HepG2 (cell line): ENCODE data around the gene CALCB. TPM values are rescaled to one million over a fixed set of nuclear protein-coding genes. Genes with fewer than 3 reads are reported as not detected.

Experiments used
- BHLHE40 ChIP-seq: IDR thresholded peaks from 2 replicates; pipeline ENCODE4 v1.6.1; 2011; ENCODE audit warnings: low read length, improper control_type of control experiment
- DRAP1 ChIP-seq: IDR thresholded peaks from 2 replicates; pipeline ENCODE4 v1.6.1; 2016; ENCODE audit warnings: missing genetic modification reagents, missing compliant biosample characterization
- ELF1 ChIP-seq: sonication (generic); formaldehyde crosslinking; IDR thresholded peaks from 2 replicates; pipeline ENCODE4 v1.4.0; 2020; ENCODE audit warnings: missing genetic modification reagents
- FOXA3 ChIP-seq: IDR thresholded peaks from 2 replicates; pipeline ENCODE4 v1.6.1; 2016; ENCODE audit warnings: missing genetic modification reagents, missing compliant biosample characterization
- HMG20B ChIP-seq: conservative IDR thresholded peaks from 2 replicates; pipeline ENCODE4 v1.6.1; 2016; ENCODE audit warnings: missing genetic modification reagents, missing compliant biosample characterization
- KDM4B ChIP-seq: sonication (generic); formaldehyde crosslinking; IDR thresholded peaks from 2 replicates; pipeline ENCODE4 v1.4.0; 2020; ENCODE audit warnings: missing genetic modification reagents
- NFYB ChIP-seq: sonication (generic); formaldehyde crosslinking; IDR thresholded peaks from 2 replicates; pipeline ENCODE4 v1.4.0; 2020; ENCODE audit warnings: missing genetic modification reagents
- NR2F6 ChIP-seq, 2 experiments: IDR thresholded peaks; 2 replicates each; pipeline ENCODE4 v1.6.1; 2016; ENCODE audit warnings: antibody characterized with exemption in 1 of 2, mild to moderate bottlenecking in 1 of 2
- SIX4 ChIP-seq: sonication (generic); formaldehyde crosslinking; IDR thresholded peaks from 2 replicates; pipeline ENCODE4 v1.4.0; 2020; ENCODE audit warnings: missing genetic modification reagents
- SOX6 ChIP-seq, 2 experiments: fragments of 450-650 bp in 1 of 2; sonication (generic) in 1 of 2; formaldehyde crosslinking in 1 of 2; IDR thresholded peaks; 2 replicates each; pipeline versions ENCODE4 v1.4.0 to v1.6.1; 2017 to 2020; ENCODE audit warnings: antibody characterized with exemption in 1 of 2, mild to moderate bottlenecking in 1 of 2, missing genetic modification reagents in 1 of 2
- SRSF1 ChIP-seq: fragments of 200-400 bp; formaldehyde crosslinking; optimal IDR thresholded peaks from 2 replicates; pipeline ENCODE3; 2017; ENCODE audit warnings: mild to moderate bottlenecking, low read depth, low read length, moderate library complexity
- TARDBP ChIP-seq: sonication (generic); formaldehyde crosslinking; IDR thresholded peaks from 2 replicates; pipeline ENCODE4 v1.8.0; 2022; ENCODE audit warnings: mild to moderate bottlenecking, missing genetic modification reagents
- TMF1 ChIP-seq: sonication (generic); formaldehyde crosslinking; IDR thresholded peaks from 2 replicates; pipeline ENCODE4 v1.8.1; 2022; ENCODE audit warnings: low read depth, missing genetic modification reagents
- ZFYVE20 ChIP-seq: sonication (generic); formaldehyde crosslinking; IDR thresholded peaks from 2 replicates; pipeline ENCODE4 v1.8.0; 2023; ENCODE audit warnings: low read depth, mild to moderate bottlenecking, moderate library complexity, missing genetic modification reagents, borderline replicate concordance
- ZNF512B ChIP-seq: sonication (generic); formaldehyde crosslinking; IDR thresholded peaks from 2 replicates; pipeline ENCODE4 v1.5.1; 2020; ENCODE audit warnings: missing genetic modification reagents, mild to moderate bottlenecking, borderline replicate concordance
- ZNF558 ChIP-seq: sonication (generic); formaldehyde crosslinking; IDR thresholded peaks from 2 replicates; pipeline ENCODE4 v1.9.0; 2022; ENCODE audit warnings: mild to moderate bottlenecking, missing genetic modification reagents, borderline replicate concordance
- polyA plus RNA-seq, 8 experiments: library from polyadenylated mRNA; depleted of rRNA in 3 of 8; stranded (reverse) in 7 of 8; unstranded in 1 of 8; fragments of >200 nt; fragmentation: Illumina TruSeq in 4 of 8; extraction: Trizol in 4 of 8; gene quantifications; 2 replicates each; pipeline versions ENCODE4 v1.2.1 to v1.2.3, GENCODE V29; 2011 to 2016; ENCODE audit warnings: low read depth in 4 of 8, missing spikeins in 1 of 8, mixed read lengths in 1 of 8; ENCODE audit not compliant: insufficient read depth in 1 of 8
- total RNA-seq, 5 experiments: library from RNA; depleted of rRNA; stranded (reverse); fragments of >200 nt; fragmentation: Illumina TruSeq; extraction: Trizol; gene quantifications; 2 replicates each; pipeline ENCODE4 v1.2.3, GENCODE V29; 2016; ENCODE audit warnings: low read depth in 1 of 5
- TF ChIP-seq, protein P1 (sequence below): conservative IDR thresholded peaks from 2 replicates; pipeline ENCODE4 v1.6.1; 2018; ENCODE audit warnings: missing genetic modification reagents
- TF ChIP-seq, protein P2 (sequence below): sonication (generic); formaldehyde crosslinking; IDR thresholded peaks from 2 replicates; pipeline ENCODE4 v1.4.0; 2020; ENCODE audit warnings: missing genetic modification reagents

The CALCB gene
- total and polyA plus RNA-seq, 2 of the 13 experiments (the other 11 are each of a cell fraction or from before 2014, with no cell fraction given), result not detected

DNA sequence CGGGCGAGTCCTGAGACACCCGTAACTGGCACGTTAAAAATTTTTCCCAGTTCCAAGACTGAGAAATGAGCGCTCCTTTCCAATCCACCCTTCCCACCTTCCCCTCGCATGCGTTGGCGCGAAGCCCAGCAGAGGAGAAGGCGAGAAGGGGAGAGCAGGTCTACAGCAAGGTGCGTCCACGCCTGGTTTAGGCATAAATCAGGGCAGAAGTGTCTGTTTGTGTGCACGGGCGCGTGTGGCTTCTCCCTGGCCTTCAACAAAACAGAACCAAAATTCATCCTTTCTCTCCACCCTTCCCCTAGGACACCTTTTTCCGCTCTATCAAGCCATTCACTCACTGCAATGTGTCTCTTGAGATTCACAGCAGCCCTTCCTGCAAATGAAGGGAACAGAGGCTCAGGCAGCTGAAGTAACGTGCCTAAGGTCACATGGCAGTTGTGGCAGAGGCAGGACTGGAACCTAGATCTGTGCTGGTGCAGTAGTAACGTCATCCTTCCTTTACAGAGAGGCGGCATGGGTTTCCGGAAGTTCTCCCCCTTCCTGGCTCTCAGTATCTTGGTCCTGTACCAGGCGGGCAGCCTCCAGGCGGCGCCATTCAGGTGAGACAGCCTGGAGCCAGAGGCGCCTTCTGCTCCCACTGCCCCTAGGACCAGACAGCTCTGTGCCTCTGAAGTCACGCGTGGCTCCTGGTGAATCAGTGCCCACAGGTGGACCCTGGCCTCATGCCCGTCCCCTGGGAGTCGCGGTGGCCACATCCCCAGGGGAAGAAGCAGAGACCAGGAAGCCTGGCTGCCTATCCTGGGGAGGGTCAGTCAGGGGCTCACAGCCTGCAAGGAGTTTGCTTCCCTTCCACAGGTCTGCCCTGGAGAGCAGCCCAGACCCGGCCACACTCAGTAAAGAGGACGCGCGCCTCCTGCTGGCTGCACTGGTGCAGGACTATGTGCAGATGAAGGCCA, 1.1 kb downstream of the CALCB start (continued):
- no peak for TF ChIP-seq ZNF512B (CRISPR knock-in tag)
- no peak for TF ChIP-seq NR2F6 (IDR thresholded peaks at IDR 0.05)
- no peak for TF ChIP-seq NR2F6 (CRISPR knock-in tag; IDR thresholded peaks at IDR 0.05)
- no peak for TF ChIP-seq SRSF1
- TF ChIP-seq TARDBP, result no peak
- TF ChIP-seq BHLHE40, result peak; percentile 78
- no peak for TF ChIP-seq TMF1
- TF ChIP-seq HMG20B (CRISPR knock-in tag), result no peak
- no peak for TF ChIP-seq ZNF558 (CRISPR knock-in tag)
- TF ChIP-seq KDM4B, result no peak
- TF ChIP-seq SOX6 (IDR thresholded peaks at IDR 0.05), result no peak
- TF ChIP-seq SOX6 (CRISPR knock-in tag; IDR thresholded peaks at IDR 0.05), result no peak
- no peak for TF ChIP-seq DRAP1 (CRISPR knock-in tag)
- TF ChIP-seq FOXA3 (CRISPR knock-in tag), result no peak
- no peak for TF ChIP-seq SIX4 (CRISPR knock-in tag)
- TF ChIP-seq ZFYVE20, result no peak
- no peak for TF ChIP-seq NFYB
- TF ChIP-seq, protein P1, sequence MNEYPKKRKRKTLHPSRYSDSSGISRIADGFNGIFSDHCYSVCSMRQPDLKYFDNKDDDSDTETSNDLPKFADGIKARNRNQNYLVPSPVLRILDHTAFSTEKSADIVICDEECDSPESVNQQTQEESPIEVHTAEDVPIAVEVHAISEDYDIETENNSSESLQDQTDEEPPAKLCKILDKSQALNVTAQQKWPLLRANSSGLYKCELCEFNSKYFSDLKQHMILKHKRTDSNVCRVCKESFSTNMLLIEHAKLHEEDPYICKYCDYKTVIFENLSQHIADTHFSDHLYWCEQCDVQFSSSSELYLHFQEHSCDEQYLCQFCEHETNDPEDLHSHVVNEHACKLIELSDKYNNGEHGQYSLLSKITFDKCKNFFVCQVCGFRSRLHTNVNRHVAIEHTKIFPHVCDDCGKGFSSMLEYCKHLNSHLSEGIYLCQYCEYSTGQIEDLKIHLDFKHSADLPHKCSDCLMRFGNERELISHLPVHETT (CRISPR knock-in tag), result no peak
- peak; percentile 61; the same call in 1 of the 2 replicates for TF ChIP-seq ELF1
- TF ChIP-seq, protein P2, sequence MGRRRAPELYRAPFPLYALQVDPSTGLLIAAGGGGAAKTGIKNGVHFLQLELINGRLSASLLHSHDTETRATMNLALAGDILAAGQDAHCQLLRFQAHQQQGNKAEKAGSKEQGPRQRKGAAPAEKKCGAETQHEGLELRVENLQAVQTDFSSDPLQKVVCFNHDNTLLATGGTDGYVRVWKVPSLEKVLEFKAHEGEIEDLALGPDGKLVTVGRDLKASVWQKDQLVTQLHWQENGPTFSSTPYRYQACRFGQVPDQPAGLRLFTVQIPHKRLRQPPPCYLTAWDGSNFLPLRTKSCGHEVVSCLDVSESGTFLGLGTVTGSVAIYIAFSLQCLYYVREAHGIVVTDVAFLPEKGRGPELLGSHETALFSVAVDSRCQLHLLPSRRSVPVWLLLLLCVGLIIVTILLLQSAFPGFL (CRISPR knock-in tag), result no peak
